NCI-H446 (cell line): ENCODE measurements around the gene TMEM126A.
"Not testable (repeated sequence)": the region's sequence is repeated elsewhere in the genome, so short reads cannot be mapped to it uniquely, and the experiment has no call there.

Experiments
- DNase-seq, 2 experiments: peaks; one replicate each; lab custom pipeline; 2025; lab: John Stamatoyannopoulos, UW

The TMEM126A gene

DNA sequence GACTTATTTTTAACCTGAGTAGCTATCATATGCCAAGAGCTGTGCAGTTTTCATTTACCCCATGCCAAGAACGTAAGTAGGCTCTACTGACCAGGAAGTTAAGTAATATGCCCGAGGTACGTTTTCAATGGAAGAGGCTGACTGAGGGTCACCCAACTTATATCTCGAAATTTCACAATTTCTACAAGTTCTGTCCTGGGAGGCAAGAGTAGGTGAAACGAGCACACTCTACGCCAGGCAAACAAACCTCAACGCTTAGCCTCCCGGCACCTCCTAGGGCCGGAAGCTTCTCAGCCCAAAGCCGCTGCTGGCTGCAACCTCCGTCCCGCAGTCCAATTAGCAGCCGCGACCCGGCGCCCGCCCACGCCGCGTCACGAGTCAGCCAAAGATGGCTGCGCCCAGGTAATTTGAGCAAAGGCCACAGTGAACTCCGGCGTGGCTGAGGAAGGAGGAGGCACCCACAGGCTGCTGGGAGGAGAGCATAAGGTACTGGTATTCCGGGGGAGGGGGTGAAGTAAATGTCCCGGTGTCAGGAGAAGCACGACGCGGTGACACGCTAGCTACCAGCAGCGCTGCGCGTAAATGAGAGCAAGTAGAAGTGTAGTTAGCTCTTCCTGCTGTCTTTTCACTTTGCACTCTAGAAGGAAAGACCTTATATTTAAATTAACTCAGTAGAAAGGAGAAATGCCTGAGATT, at the start of gene TMEM126A:
Gene TMEM126A (plus strand): TSS at position 364 of the 696 bp plus-strand sequence. CDS start 2,289 bp downstream, outside the sequence.
- peak; percentile 79 to 90 for DNase-seq

DNA sequence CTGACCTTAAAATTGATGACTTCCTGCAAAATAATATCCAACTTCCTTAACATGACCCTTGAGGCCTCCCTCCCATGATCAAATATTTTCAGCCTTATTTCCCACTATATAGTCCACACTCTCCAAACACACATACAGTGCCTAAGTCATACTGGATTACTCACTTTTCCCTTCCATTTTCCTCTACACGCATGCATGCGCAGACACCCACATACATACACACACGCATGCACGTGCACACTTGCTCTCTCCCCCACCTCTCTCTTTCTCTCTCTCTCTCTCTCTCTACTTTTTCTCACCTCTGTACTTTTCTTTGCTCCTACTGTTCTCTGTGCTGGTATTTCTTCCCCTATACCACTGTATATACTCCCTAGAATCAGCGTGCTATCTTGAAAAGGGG, 48.7 kb upstream of the TMEM126A start:
- DNase-seq, result no peak

DNA sequence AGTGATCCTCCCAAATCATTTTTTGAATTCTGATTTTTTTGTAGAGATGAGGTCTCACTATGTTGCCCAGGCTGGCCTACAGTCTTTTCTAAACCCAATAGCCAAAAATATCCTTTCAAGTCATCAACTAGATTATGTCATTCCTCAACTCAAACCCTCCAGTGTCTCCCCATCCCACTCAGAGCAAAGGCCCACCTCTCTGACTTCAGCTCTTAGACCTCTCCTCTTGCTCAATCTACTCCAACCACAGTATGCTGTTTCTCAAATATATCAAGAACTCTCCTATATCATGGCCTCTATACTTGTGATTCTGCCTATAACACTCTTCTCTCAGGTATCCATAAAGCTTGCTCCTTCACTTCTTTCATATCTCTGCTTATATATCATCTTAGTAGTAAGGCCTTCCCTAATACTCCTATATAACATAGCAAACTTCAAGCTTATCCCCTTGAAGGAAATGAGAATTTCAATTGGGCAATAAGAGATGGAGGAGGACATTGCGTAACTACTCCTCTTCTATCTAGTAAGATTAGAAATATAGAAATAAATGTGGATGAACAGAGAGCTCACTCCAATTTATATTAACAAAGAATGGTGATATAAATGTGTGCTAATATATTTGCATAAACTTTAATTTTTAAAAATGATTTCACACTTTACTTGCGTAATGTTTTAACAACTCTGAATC, 45.1 kb upstream of the TMEM126A start:
- DNase-seq, result no peak

DNA sequence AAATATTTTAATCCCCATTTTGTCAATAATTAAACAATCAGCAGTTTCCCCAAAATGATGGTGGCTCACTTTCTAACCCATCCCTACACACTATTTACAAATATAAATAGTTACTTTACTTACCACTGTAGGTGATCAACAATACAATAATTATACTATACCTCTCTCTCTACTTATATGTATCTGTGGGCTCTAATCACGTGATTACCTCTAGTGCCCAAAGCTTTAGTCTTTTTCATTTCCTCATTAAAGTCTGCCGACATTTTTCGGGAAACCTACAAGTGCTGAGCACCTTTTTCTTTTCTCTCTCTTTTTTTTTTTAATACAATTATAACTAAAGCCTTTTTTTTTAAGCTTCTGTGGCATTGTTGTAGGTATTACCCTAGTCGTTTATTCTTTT, 44.5 kb upstream of the TMEM126A start:
- DNase-seq, result no peak

DNA sequence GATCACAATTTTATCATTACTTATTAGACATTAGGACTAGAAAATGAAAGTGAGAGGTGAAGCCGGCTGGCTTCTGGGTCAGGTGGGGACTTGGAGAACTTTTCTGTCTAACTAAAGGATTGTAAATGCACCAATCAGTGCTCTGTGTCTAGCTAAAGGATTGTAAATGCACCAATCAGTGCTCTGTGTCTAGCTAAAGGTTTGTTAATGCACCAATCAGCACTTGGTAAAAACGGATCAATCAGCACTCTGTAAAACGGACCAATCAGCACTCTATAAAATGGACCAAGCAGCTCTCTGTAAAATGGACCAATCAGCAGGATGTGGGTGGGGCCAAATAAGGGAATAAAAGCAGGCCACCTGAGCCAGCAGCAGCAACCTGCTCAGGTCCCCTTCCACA, 41.5 kb upstream of the TMEM126A start:
- DNase-seq, result not testable (repeated sequence)

DNA sequence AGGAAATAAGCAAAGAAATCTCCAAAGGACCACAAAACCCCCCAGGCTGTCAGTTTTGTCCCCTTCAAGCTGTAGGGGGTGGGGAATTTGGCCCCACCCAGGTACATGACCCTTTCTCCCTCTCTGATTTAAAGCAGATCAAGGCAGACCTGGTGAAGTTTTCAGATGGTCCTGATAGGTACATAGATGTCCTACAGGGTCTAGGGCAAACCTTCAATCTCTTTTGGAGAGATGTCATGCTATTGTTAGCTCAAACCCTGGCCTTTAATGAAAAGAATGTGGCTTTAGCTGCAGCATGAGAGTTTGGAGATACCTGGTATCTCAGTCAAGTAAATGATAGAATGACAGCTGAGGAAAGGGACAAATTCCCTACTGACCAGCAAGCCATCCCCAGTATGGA, 39.1 kb upstream of the TMEM126A start:
- DNase-seq, result not testable (repeated sequence)

DNA sequence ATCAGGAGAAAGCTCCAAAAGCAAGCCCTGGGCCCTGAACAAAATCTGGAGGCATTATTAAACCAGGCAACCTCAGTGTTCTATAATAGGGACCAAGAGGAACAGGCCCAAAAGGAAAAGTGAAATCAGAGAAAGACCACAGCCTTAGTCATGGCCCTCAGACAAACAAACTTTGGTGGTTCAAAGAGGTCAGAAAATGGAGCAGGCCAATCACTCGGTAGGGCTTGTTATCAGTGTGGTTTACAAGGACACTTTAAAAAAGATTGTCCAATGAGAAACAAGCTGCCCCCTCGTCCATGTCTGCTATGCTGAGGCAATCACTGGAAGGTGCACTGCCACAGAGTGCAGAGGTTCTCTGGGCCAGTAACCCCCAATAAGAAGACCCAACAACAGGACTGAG, 38.5 kb upstream of the TMEM126A start:
- DNase-seq, result not testable (repeated sequence)

DNA sequence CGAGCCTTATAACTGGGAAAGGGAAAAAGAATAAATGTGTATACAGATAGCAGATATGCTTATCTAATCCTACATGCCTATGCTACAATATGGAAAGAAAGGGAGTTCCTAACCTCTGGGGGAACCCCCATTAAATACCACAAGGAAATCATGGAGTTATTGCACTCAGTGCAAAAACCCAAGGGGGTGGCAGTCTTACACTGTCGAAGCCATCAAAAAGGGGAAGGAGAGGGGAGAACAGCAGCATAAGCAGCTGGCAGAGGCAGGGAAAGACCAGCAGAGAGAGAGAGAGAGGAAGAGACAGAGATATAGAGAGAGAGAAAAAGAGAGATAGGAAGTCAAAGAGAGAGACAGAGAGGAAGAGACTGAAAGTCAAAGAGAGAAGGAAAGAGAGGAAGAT, 36.1 kb upstream of the TMEM126A start:
- not testable (repeated sequence) for DNase-seq

DNA sequence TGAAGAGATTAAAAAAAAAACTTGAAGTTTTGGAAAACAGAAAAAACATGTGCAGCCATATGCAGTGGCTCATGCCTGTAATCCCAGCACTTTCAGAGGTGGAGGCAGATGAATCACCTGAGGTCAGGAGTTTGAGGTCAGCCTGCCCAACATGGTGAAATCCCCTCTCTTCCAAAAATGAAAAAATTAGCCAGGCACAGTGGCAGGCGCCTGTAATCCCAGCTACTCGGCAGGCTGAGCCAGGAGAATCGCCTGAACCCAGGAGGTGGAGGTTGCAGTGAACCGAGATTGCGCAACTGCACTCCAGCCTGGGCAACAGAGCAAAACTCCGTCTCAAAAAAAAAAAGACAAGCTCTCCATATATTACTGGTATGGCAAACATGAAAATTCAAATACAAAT, 28.3 kb upstream of the TMEM126A start:
- DNase-seq, result no peak

DNA sequence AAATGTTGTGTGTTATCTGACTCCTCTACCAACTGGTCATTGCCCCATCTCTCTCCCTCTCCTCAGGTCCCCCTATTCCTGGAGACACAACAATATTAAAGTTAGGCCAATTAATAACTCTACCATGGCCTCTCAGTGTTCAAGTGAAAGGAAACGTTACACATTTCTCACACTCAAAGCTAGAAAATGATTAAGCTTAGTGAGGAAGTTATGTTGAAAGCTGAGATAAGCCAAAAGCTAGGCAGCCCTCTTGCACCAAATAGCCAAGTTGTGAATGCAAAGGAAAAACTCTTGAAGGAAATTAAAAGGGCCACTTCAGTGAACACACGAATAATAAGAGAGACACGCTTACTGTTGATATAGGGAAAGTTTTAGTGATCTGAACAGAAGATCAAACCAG, 27.5 kb upstream of the TMEM126A start:
- no peak for DNase-seq

DNA sequence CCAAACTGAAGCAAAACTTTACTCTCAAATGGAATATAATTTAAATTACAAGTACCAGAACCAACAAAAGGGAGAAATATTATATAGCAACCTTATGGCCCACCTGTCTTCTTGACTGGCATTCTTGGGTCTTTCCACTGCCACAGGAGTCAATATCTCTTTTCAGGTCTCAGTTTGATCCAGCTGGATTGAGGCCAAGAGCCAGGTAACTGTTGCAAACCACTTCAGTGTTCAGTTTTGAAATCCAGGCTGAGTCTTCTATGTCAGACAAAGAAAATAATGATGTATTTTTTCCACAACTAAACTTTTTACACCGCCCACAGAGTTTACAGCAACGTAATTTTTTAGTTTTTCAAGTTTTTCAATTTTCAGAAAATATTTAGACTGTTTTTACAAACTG, 21.3 kb upstream of the TMEM126A start:
- DNase-seq, result no peak

DNA sequence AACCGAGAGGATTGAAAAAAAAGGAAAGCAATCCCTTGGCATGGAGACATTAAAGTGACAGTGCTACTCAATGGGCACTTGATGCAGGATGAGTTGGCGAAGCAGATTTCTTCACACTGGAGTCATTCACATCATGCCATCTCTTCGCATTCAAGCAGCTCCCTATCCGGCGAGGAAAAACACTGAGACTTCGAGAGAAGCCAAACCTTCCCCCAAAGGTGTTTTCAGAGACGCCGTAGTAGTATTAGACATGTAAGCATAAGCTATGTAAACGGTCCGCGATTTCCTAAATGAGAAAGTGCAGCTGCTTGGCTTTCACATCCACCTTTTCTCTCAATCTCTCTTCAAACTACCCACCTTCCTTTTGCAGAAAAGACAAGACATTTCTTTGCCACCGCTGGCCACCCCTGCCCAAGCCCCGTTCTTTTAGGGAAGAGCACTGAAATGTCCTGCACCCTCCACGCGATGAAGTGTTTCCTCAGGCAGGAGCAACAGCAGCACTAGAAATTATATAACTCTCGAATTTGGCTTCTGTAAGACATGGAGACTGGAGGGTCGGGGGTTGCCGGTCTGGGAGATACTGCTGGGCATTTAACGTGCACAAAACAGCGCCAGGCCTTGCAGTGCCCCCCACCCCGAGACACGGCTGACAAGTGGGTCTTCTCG, 20.3 kb upstream of the TMEM126A start, which contains the start of gene DLG2:
Gene DLG2 (minus strand): TSS at position 13 of the 666 bp plus-strand sequence.
- peak in 1 of 2 experiments; percentile 38 for DNase-seq

DNA sequence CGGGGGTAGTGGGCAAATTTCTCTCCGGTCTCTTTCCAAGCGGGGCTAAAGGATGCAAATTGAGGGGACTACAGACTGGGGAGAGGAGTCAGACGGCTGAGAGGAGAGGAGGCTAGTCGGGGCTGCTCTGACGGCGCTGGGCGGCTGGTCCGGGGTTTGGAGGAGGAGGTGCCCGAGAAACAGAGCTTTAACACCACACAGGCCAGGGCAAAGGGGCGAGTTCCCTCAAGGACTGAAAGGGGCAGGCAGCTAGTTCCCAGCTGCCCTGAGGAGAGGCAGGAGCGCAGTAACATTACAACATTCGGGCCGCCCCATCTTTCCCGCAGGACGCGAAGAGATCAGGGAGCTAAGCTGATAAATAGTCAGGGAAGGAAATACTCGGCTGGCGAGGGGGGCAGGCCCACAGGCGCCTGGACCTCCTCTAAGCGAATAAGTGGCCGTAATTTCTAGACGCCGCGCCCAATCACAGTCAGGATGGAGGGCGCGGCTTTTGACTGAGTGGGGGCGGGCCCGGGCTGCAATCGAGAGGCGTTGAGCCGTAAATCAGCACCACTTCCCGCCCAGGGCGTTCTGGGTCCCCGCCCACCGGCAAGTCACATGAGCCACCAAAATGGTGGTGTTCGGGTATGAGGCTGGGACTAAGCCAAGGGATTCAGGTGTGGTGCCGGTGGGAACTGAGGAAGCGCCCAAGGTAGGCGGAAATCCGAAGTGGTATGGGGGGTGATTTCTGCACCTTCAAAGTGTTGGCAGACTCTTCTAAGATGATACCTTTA, 19.6 kb upstream of the TMEM126A start, which contains the start of gene TMEM126B:
Gene TMEM126B (plus strand): TSS at position 596 of the 773 bp plus-strand sequence. CDS start 15 bp downstream, at position 611.
- DNase-seq, result peak; percentile 96 to 98

DNA sequence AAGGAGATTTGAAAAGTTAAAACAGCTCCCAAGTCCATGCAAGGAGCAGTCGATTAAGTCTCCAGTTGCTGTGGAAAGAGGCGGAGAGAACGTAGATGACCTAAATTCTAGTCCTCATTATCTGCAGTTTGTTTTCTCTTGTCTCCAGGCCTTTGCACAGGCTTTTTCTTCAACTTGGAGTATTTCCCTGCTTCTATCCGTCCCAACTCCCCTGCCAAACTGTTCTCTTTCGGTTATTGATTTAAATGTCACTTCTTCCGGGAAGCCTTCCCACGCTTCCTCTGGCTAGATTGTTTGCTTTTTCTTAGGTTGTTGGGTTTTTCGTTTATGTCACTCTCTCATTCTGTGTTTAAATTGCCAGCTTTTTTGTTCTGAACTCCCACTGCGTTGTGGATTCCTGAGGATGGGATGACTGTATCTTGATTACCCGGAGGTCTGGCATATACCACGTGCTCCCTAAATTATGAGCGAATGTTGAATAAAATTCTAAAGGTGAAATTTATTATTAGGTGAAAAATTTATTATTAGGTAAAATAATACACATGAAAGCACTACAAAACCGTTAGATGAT, 18.9 kb upstream of the TMEM126A start:
- DNase-seq, result no peak

DNA sequence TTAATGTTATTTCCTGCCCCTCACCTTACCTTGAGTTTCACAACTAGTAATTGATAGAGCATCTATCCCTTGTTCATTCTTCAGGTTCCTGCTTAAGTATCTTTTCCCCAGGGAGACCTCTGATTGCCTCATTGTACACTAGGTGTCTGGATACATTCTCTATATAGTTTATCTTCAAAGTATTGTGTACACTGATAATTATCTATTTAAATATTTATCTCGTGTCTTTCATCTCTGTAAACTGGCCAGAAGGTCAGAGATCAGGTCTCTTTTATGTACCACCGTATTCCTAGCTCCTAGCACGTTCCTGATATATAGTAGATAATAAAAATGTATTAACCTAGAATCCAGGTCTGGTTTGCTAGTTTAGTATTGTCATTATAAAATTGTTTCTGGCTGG, 13.0 kb upstream of the TMEM126A start:
- no peak for DNase-seq

DNA sequence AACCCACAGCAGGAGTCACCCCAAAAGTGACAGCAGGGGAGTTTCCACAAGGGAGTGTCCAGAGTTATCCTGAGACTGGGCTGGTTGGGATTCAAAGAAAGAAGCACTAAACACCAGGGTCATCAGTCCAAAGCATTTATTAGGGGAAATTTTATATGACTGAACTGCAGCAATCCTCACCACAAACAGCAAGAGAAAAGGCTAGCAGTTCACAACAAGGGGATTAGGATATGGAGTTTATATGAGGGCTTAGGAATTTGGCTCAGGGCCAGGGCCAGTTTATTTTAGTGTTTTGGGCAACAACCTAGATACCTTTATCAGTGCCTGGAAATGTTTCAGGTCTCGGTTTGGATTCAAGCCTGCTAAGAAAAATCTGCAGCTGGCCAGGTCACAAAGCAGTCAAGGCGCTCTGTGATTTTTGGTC, 4.6 kb upstream of the TMEM126A start:
- no peak for DNase-seq

DNA sequence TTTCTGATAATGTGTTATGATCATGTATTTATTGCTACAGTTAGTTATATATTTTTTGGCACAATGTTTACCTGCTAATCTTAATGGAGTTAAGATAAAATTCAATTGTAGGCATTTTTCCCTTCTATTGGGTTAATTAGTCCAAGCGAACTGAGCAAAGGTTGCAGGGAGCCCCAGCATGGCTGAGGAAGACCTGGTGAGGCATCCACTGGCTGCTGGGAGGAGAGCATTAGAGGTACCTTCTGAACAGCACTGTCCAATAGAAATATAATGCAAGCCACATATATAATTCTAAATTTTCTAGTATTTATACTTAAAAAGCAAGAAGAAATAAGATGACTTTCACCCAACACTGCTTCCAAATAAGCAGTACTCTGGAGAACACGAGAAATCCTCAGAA, 689 bp upstream of the TMEM126A start:
- no peak for DNase-seq

DNA sequence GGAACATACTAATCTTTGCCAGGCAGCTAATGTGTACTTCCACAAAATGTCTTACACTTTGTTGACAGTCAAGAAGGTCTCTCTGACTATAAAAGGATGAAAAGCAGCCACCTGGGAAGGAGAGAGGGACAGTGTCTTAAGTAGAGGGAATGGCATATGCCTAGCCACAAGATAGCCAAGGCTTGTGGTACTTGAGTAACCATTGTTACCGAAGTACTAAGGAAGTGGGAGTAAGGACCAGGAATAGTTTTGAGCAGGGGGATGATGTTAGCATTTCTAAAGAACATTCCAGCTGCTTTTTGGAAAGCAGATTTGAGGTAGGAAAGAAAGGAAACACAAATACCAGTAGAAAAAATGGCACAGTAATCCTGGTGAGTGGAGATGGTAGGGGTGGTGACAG, 3.4 kb downstream of the TMEM126A start:
- DNase-seq, result no peak

DNA sequence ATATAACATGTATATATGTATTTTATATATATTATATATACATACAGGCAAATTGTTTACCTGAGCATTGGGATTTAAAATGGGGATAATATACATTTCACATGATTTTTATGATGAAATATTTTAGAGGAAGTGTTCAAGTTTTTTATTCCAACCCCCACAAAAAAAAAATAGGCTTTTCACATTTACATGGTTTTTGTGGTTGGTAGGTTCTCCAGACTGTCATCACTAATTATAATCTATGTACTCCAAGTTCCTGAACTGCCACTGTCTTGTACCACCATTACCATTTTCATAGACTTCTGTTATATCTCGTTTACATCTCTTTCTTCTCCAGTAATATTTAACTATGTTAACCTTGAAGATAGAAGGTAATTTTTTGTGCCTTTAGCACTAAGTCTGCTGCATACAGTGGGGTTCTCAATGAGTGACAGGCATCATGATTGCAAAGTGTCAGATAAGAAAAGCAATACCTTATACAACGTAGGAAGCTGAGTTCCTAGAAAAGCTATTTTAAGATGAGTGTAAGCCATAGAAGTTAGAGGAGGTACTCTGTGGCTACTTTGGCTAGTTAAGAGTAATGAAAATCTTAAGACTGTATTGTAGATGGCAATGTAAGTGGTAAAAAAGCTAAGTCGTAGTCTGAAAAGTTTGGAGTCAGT, 5.2 kb downstream of the TMEM126A start:
- no peak for DNase-seq

DNA sequence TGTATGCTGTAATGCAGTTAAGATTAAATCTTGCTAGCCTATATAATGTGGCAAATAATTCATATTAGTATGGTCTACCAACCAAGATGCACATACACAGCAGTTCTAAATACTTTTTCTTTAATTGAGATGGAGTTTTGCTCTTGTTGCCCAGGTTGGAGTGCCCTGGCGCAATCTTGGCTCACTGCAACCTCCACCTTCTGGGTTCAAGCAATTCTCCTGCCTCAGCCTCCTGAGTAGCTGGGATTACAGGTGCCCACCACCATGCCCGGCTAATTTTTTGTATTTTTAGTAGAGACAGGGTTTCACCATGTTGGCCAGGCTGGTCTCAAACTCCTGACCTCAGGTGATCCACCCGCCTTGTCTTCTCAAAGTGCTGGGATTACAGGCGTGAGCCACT, 6.6 kb downstream of the TMEM126A start:
- DNase-seq, result not testable (repeated sequence)

DNA sequence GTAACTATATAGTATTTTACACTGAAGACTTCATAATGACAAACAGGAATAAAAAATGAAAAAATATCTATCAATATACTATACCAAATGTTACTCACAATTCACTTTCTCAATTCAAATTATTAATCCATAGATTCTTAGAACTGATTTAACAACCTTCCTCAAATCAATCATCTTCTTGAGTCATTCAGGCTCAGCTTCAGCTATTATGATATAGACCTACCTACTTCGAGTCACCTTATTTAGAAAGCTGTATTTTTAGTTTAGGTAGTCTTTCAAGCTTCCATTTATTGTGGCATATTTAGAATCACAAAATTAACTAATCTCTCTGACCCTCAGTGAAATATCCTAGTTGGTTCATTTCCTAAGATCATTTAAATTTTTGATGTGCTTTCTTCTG, 9.0 kb downstream of the TMEM126A start:
- no peak for DNase-seq
